ENCODE measurements around the gene RYR1. TPM values are rescaled to one million over a fixed set of nuclear protein-coding genes. Genes with fewer than 3 reads are reported as not detected.

Gene RYR1
- total and polyA plus RNA-seq, 2 of the 13 experiments (the other 11 are each of a cell fraction or from before 2014, with no cell fraction given): 0.03 TPM; not detected in 1

DNA sequence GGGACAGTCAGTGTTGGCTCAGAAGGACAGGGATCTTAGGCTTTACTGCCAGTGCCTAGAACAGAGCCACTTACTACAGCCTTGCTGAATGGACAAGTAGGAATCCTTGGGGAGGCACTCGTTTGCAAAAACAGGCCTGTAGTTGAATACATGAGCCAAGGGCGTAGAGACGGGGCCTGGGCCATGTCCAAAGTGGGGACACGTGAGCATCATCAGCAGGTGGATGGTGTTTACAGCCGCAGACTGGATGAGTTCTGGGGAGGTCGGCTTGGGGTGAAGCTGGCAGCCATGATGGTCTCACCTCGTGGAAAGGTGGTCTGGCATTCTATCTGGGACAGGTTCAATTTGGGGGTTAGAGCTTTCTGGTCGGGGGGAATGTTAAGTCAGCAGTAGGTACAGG, 17.5 kb downstream of the RYR1 start:
- in situ Hi-C loops (cut with HindIII; ENCODE audit: extremely low pct_ligation_motif_present, low pct_unique_long_range_greater_than_20kb) (no loop called here), intact Hi-C loops (cut with micrococcal nuclease; ENCODE audit: unreplicated experiment) (no loop called here)
- ATAC-seq (no peak), DNase-seq (ENCODE audit: low spot score) (no peak), FAIRE-seq (no peak)
- Histone ChIP-seq H3K4me2 (ENCODE audit: low read depth, low read length) (no peak overlapping the region), H3K27ac (ENCODE audit: extremely low read length, insufficient read depth, low read length) (no peak overlapping the region), H3K27me3 (ENCODE audit: control insufficient read depth in 1 of 2, insufficient read depth in 2 of 2, low read length in 2 of 2) (peaks cover 2 to 16% of the 10 kb centered on the region in 2 experiments; a peak in 4 of 5 replicates), H3K9ac (ENCODE audit: insufficient read depth, low read depth, low read length) (no peak overlapping the region), H3K9me3 (ENCODE audit: low read length) (no peaks in the 10 kb centered on the region), H3K36me3 (replicated peaks in 1 of 2; ENCODE audit: control insufficient read depth in 1 of 2, insufficient read depth in 2 of 2, low read length in 2 of 2) (no peaks in the 10 kb centered on the region), H3K79me2 (ENCODE audit: insufficient read depth, low read length) (no peaks in the 10 kb centered on the region), H2AFZ (ENCODE audit: low read length) (no peak overlapping the region), H4K20me1 (ENCODE audit: insufficient read depth, low read length) (no peaks in the 10 kb centered on the region), H3K4me1 (ENCODE audit: insufficient read depth, low read length) (no peaks in the 10 kb centered on the region), H3K4me3 (replicated peaks in 1 of 3; ENCODE audit: insufficient read depth in 1 of 3, low read depth in 2 of 3, low read length in 3 of 3) (no peak overlapping the region)
- WGBS (ENCODE audit: low lambda C conversion rate): 17% methylated on average over 8 of the region's 8 CpGs
- BruUV-seq (replicated peaks): no TSS peak
- no peak for TF ChIP-seq CREM (IDR thresholded peaks at IDR 0.05)
- no peak for TF ChIP-seq CREM (CRISPR knock-in tag; IDR thresholded peaks at IDR 0.05)
- no peak for TF ChIP-seq SRY (CRISPR knock-in tag; IDR thresholded peaks at IDR 0.05)
- no peak for TF ChIP-seq CEBPB (IDR thresholded peaks at IDR 0.05; ENCODE audit: borderline replicate concordance, low read depth, low read length)
- TF ChIP-seq, protein P1, sequence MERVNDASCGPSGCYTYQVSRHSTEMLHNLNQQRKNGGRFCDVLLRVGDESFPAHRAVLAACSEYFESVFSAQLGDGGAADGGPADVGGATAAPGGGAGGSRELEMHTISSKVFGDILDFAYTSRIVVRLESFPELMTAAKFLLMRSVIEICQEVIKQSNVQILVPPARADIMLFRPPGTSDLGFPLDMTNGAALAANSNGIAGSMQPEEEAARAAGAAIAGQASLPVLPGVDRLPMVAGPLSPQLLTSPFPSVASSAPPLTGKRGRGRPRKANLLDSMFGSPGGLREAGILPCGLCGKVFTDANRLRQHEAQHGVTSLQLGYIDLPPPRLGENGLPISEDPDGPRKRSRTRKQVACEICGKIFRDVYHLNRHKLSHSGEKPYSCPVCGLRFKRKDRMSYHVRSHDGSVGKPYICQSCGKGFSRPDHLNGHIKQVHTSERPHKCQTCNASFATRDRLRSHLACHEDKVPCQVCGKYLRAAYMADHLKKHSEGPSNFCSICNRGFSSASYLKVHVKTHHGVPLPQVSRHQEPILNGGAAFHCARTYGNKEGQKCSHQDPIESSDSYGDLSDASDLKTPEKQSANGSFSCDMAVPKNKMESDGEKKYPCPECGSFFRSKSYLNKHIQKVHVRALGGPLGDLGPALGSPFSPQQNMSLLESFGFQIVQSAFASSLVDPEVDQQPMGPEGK (CRISPR knock-in tag; IDR thresholded peaks at IDR 0.05): no peak
- no peak for TF ChIP-seq HHEX (CRISPR knock-in tag; IDR thresholded peaks at IDR 0.05)
- TF ChIP-seq MIXL1 (CRISPR knock-in tag; IDR thresholded peaks at IDR 0.05): no peak
- no peak for TF ChIP-seq HDAC2 (CRISPR knock-in tag; IDR thresholded peaks at IDR 0.05)
- TF ChIP-seq RXRA (CRISPR knock-in tag; IDR thresholded peaks at IDR 0.05): no peak
- no peak for TF ChIP-seq STAG1 (CRISPR knock-in tag; IDR thresholded peaks at IDR 0.05)
- no peak for TF ChIP-seq ZNF34 (CRISPR knock-in tag; IDR thresholded peaks at IDR 0.05; ENCODE audit: borderline replicate concordance)
- TF ChIP-seq ZNF660 (CRISPR knock-in tag; IDR thresholded peaks at IDR 0.05; ENCODE audit: borderline replicate concordance, low read depth): no peak
- no peak for TF ChIP-seq PLRG1 (conservative IDR thresholded peaks at IDR 0.05)
- TF ChIP-seq ZMAT3 (CRISPR knock-in tag; conservative IDR thresholded peaks at IDR 0.05): no peak
- no peak for TF ChIP-seq NFE2 (CRISPR knock-in tag; IDR thresholded peaks at IDR 0.05)
- TF ChIP-seq HOXA7 (CRISPR knock-in tag; IDR thresholded peaks at IDR 0.05): no peak
- no peak for TF ChIP-seq MED8 (CRISPR knock-in tag; IDR thresholded peaks at IDR 0.05; ENCODE audit: insufficient replicate concordance)
- TF ChIP-seq CREBL2 (CRISPR knock-in tag; IDR thresholded peaks at IDR 0.05; ENCODE audit: borderline replicate concordance): no peak
- no peak for TF ChIP-seq KDM1A (CRISPR knock-in tag; IDR thresholded peaks at IDR 0.05)
- no peak for TF ChIP-seq MEF2D (CRISPR knock-in tag; IDR thresholded peaks at IDR 0.05)
- TF ChIP-seq, protein P2, sequence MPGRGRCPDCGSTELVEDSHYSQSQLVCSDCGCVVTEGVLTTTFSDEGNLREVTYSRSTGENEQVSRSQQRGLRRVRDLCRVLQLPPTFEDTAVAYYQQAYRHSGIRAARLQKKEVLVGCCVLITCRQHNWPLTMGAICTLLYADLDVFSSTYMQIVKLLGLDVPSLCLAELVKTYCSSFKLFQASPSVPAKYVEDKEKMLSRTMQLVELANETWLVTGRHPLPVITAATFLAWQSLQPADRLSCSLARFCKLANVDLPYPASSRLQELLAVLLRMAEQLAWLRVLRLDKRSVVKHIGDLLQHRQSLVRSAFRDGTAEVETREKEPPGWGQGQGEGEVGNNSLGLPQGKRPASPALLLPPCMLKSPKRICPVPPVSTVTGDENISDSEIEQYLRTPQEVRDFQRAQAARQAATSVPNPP (CRISPR knock-in tag; IDR thresholded peaks at IDR 0.05): no peak
- POLR2A ChIA-PET: no interaction called here
- CTCF ChIA-PET (ENCODE audit: low intra/inter-chr PET ratio, low total read pairs): no interaction called here
